HepG2 (cell line): Measurements from ENCODE around the gene DDX18. TPM values are rescaled to one million over a fixed set of nuclear protein-coding genes. Genes with fewer than 3 reads are reported as not detected.
A peak's percentile ranks its signal among the peaks of the same experiment; 100 is the strongest.

Source experiments
- ATAC-seq: fragments of 200-7000 bp; cut with Tn5 transposase; 3 replicates; pipeline ENCODE4 v1.9.1; 2020; ENCODE audit warnings: mild to moderate bottlenecking, moderate library complexity
- BruUV-seq: library from RNA; stranded (reverse); fragments of 400-500 nt; replicated peaks from 2 replicates; lab custom pipeline; 2021; lab: Mats Ljungman, UMichigan
- CTCF ChIA-PET: fragments of 300-600 bp; formaldehyde crosslinking; extraction: SDS; loops from one replicate; lab custom pipeline; 2021; ENCODE audit warnings: low total read pairs, inconsistent platforms, low intra/inter-chr PET ratio; lab: Yijun Ruan, JAX
- POLR2A ChIA-PET: fragments of 350-600 bp; sonication (Branson Sonifier 250); formaldehyde crosslinking; loops from one replicate; lab custom pipeline; 2020; ENCODE audit warnings: antibody characterized with exemption, inconsistent platforms; lab: Yijun Ruan, JAX
- DNase-seq: peaks from one replicate; pipeline ENCODE4 v3.0.0-alpha.2; 2015; ENCODE audit warnings: low spot score
- FAIRE-seq: peaks from 3 replicates; lab custom pipeline; 2011; peaks lifted over from hg19 to GRCh38; lab: Jason Lieb, UNC
- H2AFZ ChIP-seq: one replicate; pipeline ENCODE4 v1.6.1; 2011; ENCODE audit warnings: low read length, inconsistent platforms
- H3K27ac ChIP-seq: fragments of 300-600 bp; 3 replicates; pipeline ENCODE4 v1.8.0; 2011; ENCODE audit warnings: mixed run types, mild to moderate bottlenecking, mixed read lengths, low read length, inconsistent platforms; ENCODE audit not compliant: insufficient read depth; ENCODE audit errors: extremely low read length
- H3K27me3 ChIP-seq, 2 experiments: fragments of 200-600 bp in 1 of 2; 2 replicates in 1 of 2; 3 replicates in 1 of 2; pipeline versions ENCODE4 v1.6.0 to v1.8.0; 2011; ENCODE audit warnings: low read length in 2 of 2, mild to moderate bottlenecking in 2 of 2, moderate library complexity in 2 of 2, inconsistent platforms in 1 of 2; ENCODE audit not compliant: insufficient read depth in 2 of 2, control insufficient read depth in 1 of 2
- H3K36me3 ChIP-seq, 2 experiments: fragments of 200-600 bp in 1 of 2; replicated peaks in 1 of 2; 2 replicates in 1 of 2; 3 replicates in 1 of 2; pipeline versions ENCODE4 v1.5.1 to v1.8.0; 2011; ENCODE audit warnings: low read length in 2 of 2, inconsistent platforms in 1 of 2; ENCODE audit not compliant: insufficient read depth in 2 of 2, control insufficient read depth in 1 of 2
- H3K4me1 ChIP-seq: 2 replicates; pipeline ENCODE4 v1.5.1; 2012; ENCODE audit warnings: low read length, inconsistent platforms; ENCODE audit not compliant: insufficient read depth
- H3K4me2 ChIP-seq: 2 replicates; pipeline ENCODE4 v1.6.0; 2011; ENCODE audit warnings: low read depth, low read length, inconsistent platforms
- H3K4me3 ChIP-seq, 3 experiments: fragments of 200-600 bp in 1 of 3; sonication (generic), shearing (Covaris generic) in 1 of 3; replicated peaks in 1 of 3; 2 replicates each; pipeline ENCODE4 v1.5.1; 2011 to 2016; ENCODE audit warnings: low read length in 3 of 3, inconsistent platforms in 2 of 3, low read depth in 2 of 3, mild to moderate bottlenecking in 2 of 3, control low read depth in 1 of 3, mixed read lengths in 1 of 3; ENCODE audit not compliant: insufficient read depth in 1 of 3
- H3K79me2 ChIP-seq: one replicate; pipeline ENCODE4 v1.6.1; 2011; ENCODE audit warnings: low read length, inconsistent platforms; ENCODE audit not compliant: insufficient read depth
- H3K9ac ChIP-seq: 2 replicates; pipeline ENCODE4 v1.6.0; 2011; ENCODE audit warnings: mild to moderate bottlenecking, low read depth, low read length, inconsistent platforms; ENCODE audit not compliant: insufficient read depth
- H3K9me3 ChIP-seq: 2 replicates; pipeline ENCODE4 v1.5.1; 2012; ENCODE audit warnings: mild to moderate bottlenecking, low read length
- H4K20me1 ChIP-seq: 2 replicates; pipeline ENCODE4 v1.6.0; 2011; ENCODE audit warnings: inconsistent platforms, mild to moderate bottlenecking, low read length, moderate library complexity; ENCODE audit not compliant: insufficient read depth
- RELA ChIP-seq: sonication (generic); formaldehyde crosslinking; IDR thresholded peaks from 2 replicates; pipeline ENCODE4 v1.4.0; 2020; ENCODE audit warnings: missing genetic modification reagents
- SUZ12 ChIP-seq: fragments of 150-350 bp; IDR thresholded peaks from 2 replicates; pipeline ENCODE4 v1.6.1; 2014; ENCODE audit warnings: low read depth, low read length
- ZFP41 ChIP-seq: sonication (generic); formaldehyde crosslinking; IDR thresholded peaks from 2 replicates; pipeline ENCODE4 v1.4.0; 2020; ENCODE audit warnings: mild to moderate bottlenecking, missing genetic modification reagents, borderline replicate concordance
- ZNF354B ChIP-seq: sonication (generic); formaldehyde crosslinking; IDR thresholded peaks from 2 replicates; pipeline ENCODE4 v1.8.0; 2022; ENCODE audit warnings: mild to moderate bottlenecking, missing genetic modification reagents
- ZNF547 ChIP-seq: sonication (generic); formaldehyde crosslinking; IDR thresholded peaks from 2 replicates; pipeline ENCODE4 v1.5.1; 2020; ENCODE audit warnings: mild to moderate bottlenecking, missing genetic modification reagents
- ZNF564 ChIP-seq: sonication (generic); formaldehyde crosslinking; IDR thresholded peaks from 2 replicates; pipeline ENCODE4 v1.8.1; 2023; ENCODE audit warnings: mild to moderate bottlenecking, missing genetic modification reagents
- WGBS: methylation state at CpG from one replicate; pipeline ENCODE4 v1.1.6; 2017; ENCODE audit warnings: low lambda C conversion rate; 5-methylcytosine and 5-hydroxymethylcytosine counted together
- in situ Hi-C: cut with HindIII; loops from 2 replicates; pipeline ENCODE4 v1.10.0; 2017; ENCODE audit warnings: low pct_unique_long_range_greater_than_20kb; ENCODE audit not compliant: extremely low pct_ligation_motif_present
- intact Hi-C: fragments of 100-400 bp; cut with micrococcal nuclease; formaldehyde crosslinking; loops from one replicate; pipeline ENCODE4 v1.10.0; 2022; ENCODE audit not compliant: unreplicated experiment
- polyA plus RNA-seq, 8 experiments: library from polyadenylated mRNA; depleted of rRNA in 3 of 8; stranded (reverse) in 7 of 8; unstranded in 1 of 8; fragments of >200 nt; fragmentation: Illumina TruSeq in 4 of 8; extraction: Trizol in 4 of 8; gene quantifications; 2 replicates each; pipeline versions ENCODE4 v1.2.1 to v1.2.3, GENCODE V29; 2011 to 2016; ENCODE audit warnings: low read depth in 4 of 8, missing spikeins in 1 of 8, mixed read lengths in 1 of 8; ENCODE audit not compliant: insufficient read depth in 1 of 8
- total RNA-seq, 5 experiments: library from RNA; depleted of rRNA; stranded (reverse); fragments of >200 nt; fragmentation: Illumina TruSeq; extraction: Trizol; gene quantifications; 2 replicates each; pipeline ENCODE4 v1.2.3, GENCODE V29; 2016; ENCODE audit warnings: low read depth in 1 of 5
- TF ChIP-seq, protein P1 (sequence below): sonication (generic); formaldehyde crosslinking; IDR thresholded peaks from 2 replicates; pipeline ENCODE4 v1.4.0; 2020; ENCODE audit warnings: missing genetic modification reagents, mild to moderate bottlenecking, borderline replicate concordance
- TF ChIP-seq, protein P2 (sequence below): sonication (generic); formaldehyde crosslinking; IDR thresholded peaks from 2 replicates; pipeline ENCODE4 v1.4.0; 2020; ENCODE audit warnings: missing genetic modification reagents, mild to moderate bottlenecking, borderline replicate concordance
- TF ChIP-seq, protein P3 (sequence below): sonication (generic); formaldehyde crosslinking; IDR thresholded peaks from 2 replicates; pipeline ENCODE4 v1.4.0; 2020; ENCODE audit warnings: missing genetic modification reagents, mild to moderate bottlenecking, borderline replicate concordance
- TF ChIP-seq, protein P4 (sequence below): sonication (generic); formaldehyde crosslinking; IDR thresholded peaks from 2 replicates; pipeline ENCODE4 v1.4.0; 2020; ENCODE audit warnings: missing genetic modification reagents
- TF ChIP-seq, protein P5 (sequence below): sonication (generic); formaldehyde crosslinking; IDR thresholded peaks from 2 replicates; pipeline ENCODE4 v1.5.0; 2020; ENCODE audit warnings: missing genetic modification reagents, mild to moderate bottlenecking, borderline replicate concordance

Gene DDX18
- total and polyA plus RNA-seq, 2 of the 13 experiments (the other 11 are each of a cell fraction or from before 2014, with no cell fraction given) = 64.0 to 134 TPM

DNA sequence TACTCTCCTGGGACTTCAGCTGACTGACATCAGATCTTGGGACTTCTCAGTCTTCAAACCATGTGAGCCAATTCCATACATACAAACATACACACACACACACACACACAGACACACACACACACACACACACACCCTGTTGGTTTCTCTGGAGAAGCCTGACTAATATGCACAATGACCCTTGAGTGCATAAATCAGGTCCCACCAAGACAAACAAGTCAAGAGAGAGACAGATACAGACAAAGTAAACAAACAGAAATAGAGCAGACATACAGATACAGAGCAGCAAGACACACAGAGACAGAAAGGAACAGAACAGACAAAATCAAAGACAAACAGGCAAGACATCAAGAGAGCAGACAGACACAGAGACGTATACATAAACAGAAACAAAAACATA is 43.8 kb upstream of the DDX18 start:
- intact Hi-C loops = no loop called here
- TF ChIP-seq, protein P1, sequence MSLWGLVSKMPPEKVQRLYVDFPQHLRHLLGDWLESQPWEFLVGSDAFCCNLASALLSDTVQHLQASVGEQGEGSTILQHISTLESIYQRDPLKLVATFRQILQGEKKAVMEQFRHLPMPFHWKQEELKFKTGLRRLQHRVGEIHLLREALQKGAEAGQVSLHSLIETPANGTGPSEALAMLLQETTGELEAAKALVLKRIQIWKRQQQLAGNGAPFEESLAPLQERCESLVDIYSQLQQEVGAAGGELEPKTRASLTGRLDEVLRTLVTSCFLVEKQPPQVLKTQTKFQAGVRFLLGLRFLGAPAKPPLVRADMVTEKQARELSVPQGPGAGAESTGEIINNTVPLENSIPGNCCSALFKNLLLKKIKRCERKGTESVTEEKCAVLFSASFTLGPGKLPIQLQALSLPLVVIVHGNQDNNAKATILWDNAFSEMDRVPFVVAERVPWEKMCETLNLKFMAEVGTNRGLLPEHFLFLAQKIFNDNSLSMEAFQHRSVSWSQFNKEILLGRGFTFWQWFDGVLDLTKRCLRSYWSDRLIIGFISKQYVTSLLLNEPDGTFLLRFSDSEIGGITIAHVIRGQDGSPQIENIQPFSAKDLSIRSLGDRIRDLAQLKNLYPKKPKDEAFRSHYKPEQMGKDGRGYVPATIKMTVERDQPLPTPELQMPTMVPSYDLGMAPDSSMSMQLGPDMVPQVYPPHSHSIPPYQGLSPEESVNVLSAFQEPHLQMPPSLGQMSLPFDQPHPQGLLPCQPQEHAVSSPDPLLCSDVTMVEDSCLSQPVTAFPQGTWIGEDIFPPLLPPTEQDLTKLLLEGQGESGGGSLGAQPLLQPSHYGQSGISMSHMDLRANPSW (CRISPR knock-in tag) = no peak
- TF ChIP-seq, protein P2, sequence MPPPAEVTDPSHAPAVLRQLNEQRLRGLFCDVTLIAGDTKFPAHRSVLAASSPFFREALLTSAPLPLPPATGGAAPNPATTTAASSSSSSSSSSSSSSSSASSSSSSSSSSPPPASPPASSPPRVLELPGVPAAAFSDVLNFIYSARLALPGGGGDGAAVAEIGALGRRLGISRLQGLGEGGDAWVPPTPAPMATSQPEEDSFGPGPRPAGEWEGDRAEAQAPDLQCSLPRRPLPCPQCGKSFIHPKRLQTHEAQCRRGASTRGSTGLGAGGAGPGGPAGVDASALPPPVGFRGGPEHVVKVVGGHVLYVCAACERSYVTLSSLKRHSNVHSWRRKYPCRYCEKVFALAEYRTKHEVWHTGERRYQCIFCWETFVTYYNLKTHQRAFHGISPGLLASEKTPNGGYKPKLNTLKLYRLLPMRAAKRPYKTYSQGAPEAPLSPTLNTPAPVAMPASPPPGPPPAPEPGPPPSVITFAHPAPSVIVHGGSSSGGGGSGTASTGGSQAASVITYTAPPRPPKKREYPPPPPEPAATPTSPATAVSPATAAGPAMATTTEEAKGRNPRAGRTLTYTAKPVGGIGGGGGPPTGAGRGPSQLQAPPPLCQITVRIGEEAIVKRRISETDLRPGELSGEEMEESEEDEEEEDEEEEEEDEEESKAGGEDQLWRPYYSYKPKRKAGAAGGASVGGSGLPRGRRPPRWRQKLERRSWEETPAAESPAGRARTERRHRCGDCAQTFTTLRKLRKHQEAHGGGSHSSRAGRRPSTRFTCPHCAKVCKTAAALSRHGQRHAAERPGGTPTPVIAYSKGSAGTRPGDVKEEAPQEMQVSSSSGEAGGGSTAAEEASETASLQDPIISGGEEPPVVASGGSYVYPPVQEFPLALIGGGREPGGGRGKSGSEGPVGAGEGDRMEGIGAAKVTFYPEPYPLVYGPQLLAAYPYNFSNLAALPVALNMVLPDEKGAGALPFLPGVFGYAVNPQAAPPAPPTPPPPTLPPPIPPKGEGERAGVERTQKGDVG (CRISPR knock-in tag) = no peak
- TF ChIP-seq, protein P3, sequence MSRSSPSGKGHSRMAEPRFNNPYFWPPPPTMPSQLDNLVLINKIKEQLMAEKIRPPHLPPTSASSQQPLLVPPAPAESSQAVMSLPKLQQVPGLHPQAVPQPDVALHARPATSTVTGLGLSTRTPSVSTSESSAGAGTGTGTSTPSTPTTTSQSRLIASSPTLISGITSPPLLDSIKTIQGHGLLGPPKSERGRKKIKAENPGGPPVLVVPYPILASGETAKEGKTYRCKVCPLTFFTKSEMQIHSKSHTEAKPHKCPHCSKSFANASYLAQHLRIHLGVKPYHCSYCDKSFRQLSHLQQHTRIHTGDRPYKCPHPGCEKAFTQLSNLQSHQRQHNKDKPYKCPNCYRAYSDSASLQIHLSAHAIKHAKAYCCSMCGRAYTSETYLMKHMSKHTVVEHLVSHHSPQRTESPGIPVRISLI (CRISPR knock-in tag) = no peak
- TF ChIP-seq RELA (CRISPR knock-in tag) = no peak
- TF ChIP-seq SUZ12 = no peak
- TF ChIP-seq, protein P4, sequence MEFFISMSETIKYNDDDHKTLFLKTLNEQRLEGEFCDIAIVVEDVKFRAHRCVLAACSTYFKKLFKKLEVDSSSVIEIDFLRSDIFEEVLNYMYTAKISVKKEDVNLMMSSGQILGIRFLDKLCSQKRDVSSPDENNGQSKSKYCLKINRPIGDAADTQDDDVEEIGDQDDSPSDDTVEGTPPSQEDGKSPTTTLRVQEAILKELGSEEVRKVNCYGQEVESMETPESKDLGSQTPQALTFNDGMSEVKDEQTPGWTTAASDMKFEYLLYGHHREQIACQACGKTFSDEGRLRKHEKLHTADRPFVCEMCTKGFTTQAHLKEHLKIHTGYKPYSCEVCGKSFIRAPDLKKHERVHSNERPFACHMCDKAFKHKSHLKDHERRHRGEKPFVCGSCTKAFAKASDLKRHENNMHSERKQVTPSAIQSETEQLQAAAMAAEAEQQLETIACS (CRISPR knock-in tag) = no peak
- no peak for TF ChIP-seq ZFP41
- TF ChIP-seq ZNF564 (CRISPR knock-in tag) = no peak
- TF ChIP-seq ZNF547 (CRISPR knock-in tag) = no peak
- TF ChIP-seq, protein P5, sequence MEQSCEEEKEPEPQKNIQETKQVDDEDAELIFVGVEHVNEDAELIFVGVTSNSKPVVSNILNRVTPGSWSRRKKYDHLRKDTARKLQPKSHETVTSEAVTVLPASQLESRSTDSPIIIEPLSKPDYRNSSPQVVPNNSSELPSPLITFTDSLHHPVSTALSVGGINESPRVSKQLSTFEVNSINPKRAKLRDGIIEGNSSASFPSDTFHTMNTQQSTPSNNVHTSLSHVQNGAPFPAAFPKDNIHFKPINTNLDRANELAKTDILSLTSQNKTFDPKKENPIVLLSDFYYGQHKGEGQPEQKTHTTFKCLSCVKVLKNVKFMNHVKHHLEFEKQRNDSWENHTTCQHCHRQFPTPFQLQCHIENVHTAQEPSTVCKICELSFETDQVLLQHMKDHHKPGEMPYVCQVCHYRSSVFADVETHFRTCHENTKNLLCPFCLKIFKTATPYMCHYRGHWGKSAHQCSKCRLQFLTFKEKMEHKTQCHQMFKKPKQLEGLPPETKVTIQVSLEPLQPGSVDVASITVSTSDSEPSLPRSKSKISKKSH = no peak
- no peak for TF ChIP-seq ZNF354B (CRISPR knock-in tag)

More for the DNA sequence above, 43.8 kb upstream of the DDX18 start:
- DNase-seq (no peak), FAIRE-seq (no peak), ATAC-seq (0 out of 3 replicates have a peak, but pooled peaks have one; percentile 29)
- no peak overlapping the region for H3K9ac ChIP-seq
- no TSS peak for BruUV-seq
- H3K27ac ChIP-seq = no peak overlapping the region
- in situ Hi-C loops = loop anchor here (25.0 kb wide), 1 partner anchor 308 kb away; no protein-coding TSS in a partner anchor
- ChIA-PET CTCF (no interaction called here), POLR2A (no interaction called here)
- H3K4me2 ChIP-seq = no peak overlapping the region
- no peak overlapping the region for H2AFZ ChIP-seq
- no peaks in the 10 kb centered on the region for H3K4me1 ChIP-seq
- H3K4me3 ChIP-seq = no peak overlapping the region
- no peaks in the 10 kb centered on the region for H3K27me3 ChIP-seq
- 4% methylated on average over 1 of the region's 1 CpG for WGBS
- H3K9me3 ChIP-seq = no peaks in the 10 kb centered on the region
- no peaks in the 10 kb centered on the region for H3K79me2 ChIP-seq
- no peaks in the 10 kb centered on the region for H3K36me3 ChIP-seq
- no peaks in the 10 kb centered on the region for H4K20me1 ChIP-seq
